Omental fat pad (tissue), 4 donors: Measurements from ENCODE around the gene KCNJ10. TPM values are rescaled to one million over a fixed set of nuclear protein-coding genes. Genes with fewer than 3 reads are reported as not detected.

Experiments used
- ATAC-seq: fragments of 150-250 bp; one replicate; pipeline ENCODE4 v1.9.1; 2016; ENCODE audit warnings: mild to moderate bottlenecking, moderate library complexity; ENCODE audit not compliant: low FRiP score
- DNase-seq: peaks from one replicate; pipeline ENCODE4 v3.0.0-alpha.2; 2019; ENCODE audit warnings: low spot score
- CTCF ChIP-seq, 3 donors: fragments of 450-650 bp; IDR thresholded peaks; one replicate each; pipeline ENCODE4 v1.5.1; 2016 to 2017; ENCODE audit warnings: antibody characterized with exemption in 3 of 3, mild to moderate bottlenecking in 3 of 3, moderate library complexity in 2 of 3
- total RNA-seq, 4 donors: library from RNA; depleted of rRNA; stranded (reverse); fragments of >200 nt; gene quantifications; one replicate each; pipeline ENCODE4 v1.1.0, GENCODE V29; 2016

The KCNJ10 gene
- not detected for total RNA-seq

DNA sequence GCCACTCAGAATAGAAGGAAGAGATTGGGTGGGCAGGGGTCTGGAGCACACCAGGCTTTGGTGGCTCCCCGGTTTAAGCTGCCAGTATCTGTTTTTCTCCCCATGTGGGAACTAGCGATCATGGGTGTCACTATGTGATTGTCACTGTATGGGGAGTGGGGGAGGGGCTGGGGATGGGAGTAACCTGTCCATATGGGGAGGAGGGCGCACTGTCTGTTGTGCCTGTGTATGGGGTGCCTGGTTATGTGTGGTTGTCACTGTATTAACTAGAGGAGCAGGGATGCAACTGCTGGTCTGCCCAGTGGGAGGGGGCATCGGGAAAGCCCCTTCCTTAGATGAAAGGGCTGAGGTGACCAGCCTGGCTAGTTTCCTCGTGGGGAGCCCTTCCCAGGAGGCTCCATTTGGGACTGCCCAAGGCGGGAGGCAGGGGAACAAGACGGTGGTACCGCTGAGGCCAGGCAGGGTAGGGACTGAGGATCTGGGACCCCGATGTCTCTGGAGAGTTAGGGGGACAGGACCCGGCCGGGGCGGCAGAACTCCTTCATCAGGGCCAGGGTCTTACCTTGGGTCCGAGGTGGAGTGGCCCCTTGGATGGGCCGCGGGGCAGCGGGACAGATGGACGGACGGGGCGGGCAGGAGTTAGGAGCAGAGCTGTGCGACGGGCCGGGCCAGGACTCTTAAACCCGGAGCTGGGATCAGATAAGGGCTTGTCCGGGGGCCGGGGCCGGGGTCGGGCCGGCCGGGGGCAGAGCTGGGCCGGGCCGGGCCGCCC is at the start of gene KCNJ10:
Gene KCNJ10 (minus strand): TSS at position 701 of the 772 bp plus-strand sequence. CDS start 27,628 bp downstream, outside the sequence.
- no peak for DNase-seq
- no peak for TF ChIP-seq CTCF (IDR thresholded peaks at IDR 0.05)
- ATAC-seq: no peak

- ATAC-seq: no peak
- TF ChIP-seq CTCF (IDR thresholded peaks at IDR 0.05): no peak
These were observed 49.0 kb upstream of the KCNJ10 start for GRCh38 chr1:160118928-160119327.

GRCh38 chr1:160117709-160118183 is 47.8 kb upstream of the KCNJ10 start:
- DNase-seq (no peak), ATAC-seq (peak; percentile 59)
- no peak for TF ChIP-seq CTCF (IDR thresholded peaks at IDR 0.05)

More at GRCh38 chr1:160118928-160119327, 49.0 kb upstream of the KCNJ10 start:
- no peak for DNase-seq

DNA sequence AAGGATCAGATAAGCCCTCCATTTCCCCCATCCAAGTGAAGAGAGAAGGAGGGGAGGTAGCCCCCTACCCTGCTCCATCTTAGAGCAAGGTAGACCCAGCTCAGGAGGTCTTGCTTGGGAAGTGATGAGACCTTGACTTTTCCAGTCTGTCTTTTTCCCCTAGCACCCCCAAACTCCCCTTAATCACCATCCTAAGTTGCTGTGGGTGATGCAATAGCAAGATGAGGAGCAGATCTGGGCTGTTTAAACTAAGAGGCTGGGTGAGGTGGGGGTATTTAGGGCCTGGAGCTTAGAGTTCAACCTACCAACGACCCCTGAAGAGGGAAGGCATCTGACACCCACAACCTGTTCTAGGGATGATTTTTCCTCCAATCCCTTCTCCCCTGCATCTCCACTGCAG is 47.3 kb upstream of the KCNJ10 start:
- no peak for TF ChIP-seq CTCF (IDR thresholded peaks at IDR 0.05)
- ATAC-seq: no peak
- no peak for DNase-seq

DNA sequence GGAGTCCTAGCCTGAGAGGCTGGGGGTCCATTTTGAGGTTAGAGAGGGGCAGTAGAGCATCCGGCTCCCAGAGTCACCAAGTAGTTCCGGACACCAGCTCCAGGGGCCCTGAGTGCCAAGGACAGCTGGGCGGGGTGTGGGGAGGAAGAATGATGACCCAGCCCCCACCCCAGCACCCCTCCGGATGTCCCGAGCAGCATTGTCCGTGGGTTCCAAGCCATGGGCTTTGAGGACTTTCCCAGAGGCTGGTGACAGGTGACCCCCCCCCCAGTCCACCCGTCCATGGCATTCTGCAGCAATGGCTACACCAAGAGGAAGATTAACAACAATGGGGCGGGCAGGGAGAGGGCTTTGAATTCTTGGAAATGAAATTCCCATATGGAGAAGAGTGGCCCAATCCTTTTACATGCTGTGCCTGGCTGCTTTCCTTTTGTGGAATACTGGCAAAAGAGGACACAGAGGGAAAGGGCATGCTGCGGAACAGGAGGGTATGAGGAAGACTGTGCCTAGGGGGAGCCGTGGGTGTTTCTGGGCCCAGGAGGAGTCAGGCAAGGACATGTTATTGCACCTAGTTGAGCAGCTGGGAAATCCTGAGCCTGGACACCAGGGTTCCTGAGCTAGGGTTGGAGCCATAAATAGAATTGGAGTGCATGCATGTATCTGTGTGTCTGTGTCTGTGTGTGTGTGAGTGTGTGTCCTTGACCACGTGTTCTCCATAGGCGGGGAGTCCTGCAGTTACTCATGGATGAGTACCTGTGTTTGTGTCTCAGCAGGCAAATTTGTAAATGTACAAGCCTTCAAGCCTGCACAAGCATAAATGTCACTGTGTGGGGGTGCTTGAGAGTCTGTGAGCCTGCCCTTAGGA is 46.6 kb upstream of the KCNJ10 start:
- ATAC-seq (no peak), DNase-seq (no peak)
- TF ChIP-seq CTCF (IDR thresholded peaks at IDR 0.05): no peak

GRCh38 chr1:160115545-160116282 is 45.8 kb upstream of the KCNJ10 start, which contains the start of gene ATP1A2:
ATP1A2 (plus strand) TSS chr1:160115759; CDS start chr1:160115862, 103 bp downstream.
- TF ChIP-seq CTCF (IDR thresholded peaks at IDR 0.05): no peak
- ATAC-seq: no peak
- no peak for DNase-seq
